Breast epithelium (tissue), 4 donors: ENCODE data around the gene TCTN3. TPM values are rescaled to one million over a fixed set of nuclear protein-coding genes. Genes with fewer than 3 reads are reported as not detected.

Experiments used
- DNase-seq, 2 donors: peaks; one replicate each; pipeline ENCODE4 v3.0.0-alpha.2; 2019; ENCODE audit warnings: low spot score in 2 of 2
- H3K27ac ChIP-seq, 2 donors: fragments of 200-600 bp; sonication (generic) in 1 of 2; one replicate each; pipeline ENCODE4 v1.5.1; 2016 to 2019; ENCODE audit warnings: mild to moderate bottlenecking in 1 of 2
- H3K27me3 ChIP-seq, 2 donors: fragments of 200-600 bp; sonication (generic) in 1 of 2; one replicate each; pipeline versions ENCODE4 v1.5.1 to v1.6.0; 2017 to 2019; ENCODE audit warnings: control low read depth in 1 of 2, mild to moderate bottlenecking in 1 of 2
- H3K36me3 ChIP-seq: fragments of 200-600 bp; one replicate; pipeline ENCODE4 v1.5.1; 2019
- H3K4me1 ChIP-seq, 2 donors: fragments of 200-600 bp; sonication (generic); one replicate each; pipeline ENCODE4 v1.5.1; 2016 to 2019; ENCODE audit warnings: control low read depth in 1 of 2
- H3K4me3 ChIP-seq, 3 donors: fragments of 200-600 bp; sonication (generic); 1 replicate in 2 of 3; 2 replicates in 1 of 3; pipeline ENCODE4 v1.5.1; 2016 to 2019; ENCODE audit warnings: mild to moderate bottlenecking in 3 of 3, moderate library complexity in 2 of 3
- H3K9me3 ChIP-seq, 2 donors: fragments of 200-600 bp; sonication (generic) in 1 of 2; one replicate each; pipeline ENCODE4 v1.5.1; 2016 to 2019; ENCODE audit warnings: control low read depth in 1 of 2
- POLR2A ChIP-seq: fragments of 450-650 bp; IDR thresholded peaks from one replicate; pipeline ENCODE4 v1.6.1; 2016; ENCODE audit warnings: antibody characterized with exemption, mild to moderate bottlenecking, moderate library complexity
- POLR2AphosphoS5 ChIP-seq, 3 donors: sonication (generic); formaldehyde crosslinking; IDR thresholded peaks; one replicate each; pipeline ENCODE4 v1.6.1; 2017; ENCODE audit warnings: antibody characterized with exemption in 3 of 3
- intact Hi-C: fragments of 100-400 bp; cut with DNase I; formaldehyde crosslinking; loops from one replicate; pipeline ENCODE4 v1.15.1; 2023; ENCODE audit warnings: low total_unique reads
- total RNA-seq, 3 donors: library from RNA; depleted of rRNA; stranded (reverse); fragments of >200 nt; gene quantifications; one replicate each; pipeline ENCODE4 v1.1.0, GENCODE V29; 2016
- TF ChIP-seq, protein P1 (sequence below), 3 donors: fragments of 450-650 bp; IDR thresholded peaks; one replicate each; pipeline ENCODE4 v1.5.1; 2016 to 2017; ENCODE audit warnings: antibody characterized with exemption in 3 of 3, mild to moderate bottlenecking in 3 of 3, moderate library complexity in 3 of 3

Gene TCTN3
- total RNA-seq, 3 donors from 2014 or later, result 21.4 to 39.4 (median 38.0) TPM

DNA sequence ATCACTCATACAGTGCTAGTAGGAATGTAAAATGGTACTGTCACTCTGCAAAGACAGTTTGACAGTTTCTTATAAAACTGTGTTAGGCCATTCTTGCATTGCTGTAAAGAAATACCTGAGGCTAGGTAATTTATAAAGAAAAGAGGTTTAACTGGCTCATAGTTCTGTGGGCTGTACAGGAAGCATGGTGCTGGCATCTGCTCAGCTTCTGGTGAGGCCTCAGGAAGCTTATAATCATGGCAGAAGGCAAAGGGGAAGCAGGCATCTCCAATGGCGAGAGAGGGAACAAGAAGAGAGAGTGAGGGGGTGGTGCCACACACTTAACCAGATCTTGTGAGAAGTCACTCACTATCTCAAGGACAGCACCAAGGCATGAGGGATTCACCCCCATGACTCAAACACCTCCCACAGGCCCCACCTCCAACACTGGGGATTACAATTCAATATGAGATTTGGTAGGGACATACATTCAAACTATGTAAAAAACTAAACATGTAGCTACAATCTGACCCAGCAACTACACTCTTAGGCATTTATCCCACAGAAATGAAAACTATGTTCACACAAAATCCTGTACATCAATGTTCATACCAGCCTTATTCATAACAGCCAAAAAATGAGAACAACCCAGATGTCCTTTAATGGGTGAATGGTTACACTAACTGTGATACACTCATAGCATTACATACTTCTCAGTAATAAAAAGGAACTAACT is 42.2 kb downstream of the TCTN3 start:
- Histone ChIP-seq H3K27me3 (no peaks in the 10 kb centered on the region), H3K27ac (no peak overlapping the region), H3K36me3 (no peaks in the 10 kb centered on the region), H3K4me3 (no peak overlapping the region), H3K4me1 (no peaks in the 10 kb centered on the region), H3K9me3 (no peaks in the 10 kb centered on the region)
- intact Hi-C loops, result no loop called here
- TF ChIP-seq, protein P1, sequence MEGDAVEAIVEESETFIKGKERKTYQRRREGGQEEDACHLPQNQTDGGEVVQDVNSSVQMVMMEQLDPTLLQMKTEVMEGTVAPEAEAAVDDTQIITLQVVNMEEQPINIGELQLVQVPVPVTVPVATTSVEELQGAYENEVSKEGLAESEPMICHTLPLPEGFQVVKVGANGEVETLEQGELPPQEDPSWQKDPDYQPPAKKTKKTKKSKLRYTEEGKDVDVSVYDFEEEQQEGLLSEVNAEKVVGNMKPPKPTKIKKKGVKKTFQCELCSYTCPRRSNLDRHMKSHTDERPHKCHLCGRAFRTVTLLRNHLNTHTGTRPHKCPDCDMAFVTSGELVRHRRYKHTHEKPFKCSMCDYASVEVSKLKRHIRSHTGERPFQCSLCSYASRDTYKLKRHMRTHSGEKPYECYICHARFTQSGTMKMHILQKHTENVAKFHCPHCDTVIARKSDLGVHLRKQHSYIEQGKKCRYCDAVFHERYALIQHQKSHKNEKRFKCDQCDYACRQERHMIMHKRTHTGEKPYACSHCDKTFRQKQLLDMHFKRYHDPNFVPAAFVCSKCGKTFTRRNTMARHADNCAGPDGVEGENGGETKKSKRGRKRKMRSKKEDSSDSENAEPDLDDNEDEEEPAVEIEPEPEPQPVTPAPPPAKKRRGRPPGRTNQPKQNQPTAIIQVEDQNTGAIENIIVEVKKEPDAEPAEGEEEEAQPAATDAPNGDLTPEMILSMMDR (IDR thresholded peaks at IDR 0.05), result no peak
- TF ChIP-seq POLR2A, result no peak
- no peak for TF ChIP-seq POLR2AphosphoS5 (IDR thresholded peaks at IDR 0.05)
- DNase-seq, result no peak

DNA sequence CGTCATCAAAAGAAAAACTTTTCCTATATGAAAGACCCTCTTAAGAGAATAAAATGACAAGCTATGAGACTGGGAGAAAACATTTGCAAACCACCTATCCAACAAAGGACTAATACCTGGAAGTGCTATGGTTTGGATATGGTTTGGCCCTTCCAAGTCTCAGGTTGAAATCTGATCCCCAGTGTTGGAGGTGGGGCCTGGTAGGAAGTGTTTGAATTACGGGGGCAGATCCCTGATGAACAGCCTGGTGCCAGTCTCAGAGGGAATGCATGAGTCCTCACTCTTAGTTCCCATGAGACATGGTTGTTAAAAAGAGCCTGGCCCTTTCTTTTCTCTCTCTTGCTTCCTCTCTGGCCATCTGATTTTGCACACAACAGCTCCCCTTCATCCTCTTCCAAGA is 43.5 kb downstream of the TCTN3 start:
- intact Hi-C loops, result no loop called here
- TF ChIP-seq POLR2AphosphoS5 (IDR thresholded peaks at IDR 0.05), result no peak
- TF ChIP-seq, protein P1 (IDR thresholded peaks at IDR 0.05), result no peak
- TF ChIP-seq POLR2A, result no peak
- H3K27me3 ChIP-seq, result no peaks in the 10 kb centered on the region
- no peaks in the 10 kb centered on the region for H3K9me3 ChIP-seq
- DNase-seq, result no peak
- no peaks in the 10 kb centered on the region for H3K36me3 ChIP-seq
- no peak overlapping the region for H3K27ac ChIP-seq
- no peaks in the 10 kb centered on the region for H3K4me1 ChIP-seq
- H3K4me3 ChIP-seq, result no peak overlapping the region

DNA sequence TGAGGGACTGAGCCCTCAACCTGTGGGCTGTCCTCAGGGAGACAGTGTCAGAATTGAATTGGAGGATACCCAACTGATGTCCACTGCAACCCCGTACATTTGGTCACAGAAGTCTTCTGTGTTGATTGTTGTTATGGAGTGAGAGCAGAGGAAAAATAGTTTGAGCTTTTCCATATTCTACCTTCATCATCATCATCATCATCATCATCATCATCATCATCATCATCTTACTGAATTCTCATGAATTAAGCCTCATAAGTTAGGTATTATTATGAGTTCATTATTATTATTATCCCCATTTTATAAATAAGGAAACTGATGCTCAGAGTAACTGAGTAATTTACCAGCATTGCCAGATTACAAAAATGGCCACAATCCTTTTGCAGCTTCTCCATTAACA is 45.6 kb downstream of the TCTN3 start:
- no peaks in the 10 kb centered on the region for H3K36me3 ChIP-seq
- TF ChIP-seq POLR2A (no peak), POLR2AphosphoS5 (IDR thresholded peaks at IDR 0.05) (no peak)
- TF ChIP-seq, protein P1 (IDR thresholded peaks at IDR 0.05), result no peak
- no peak overlapping the region for H3K4me3 ChIP-seq
- no peak overlapping the region for H3K27ac ChIP-seq
- DNase-seq, result no peak
- H3K4me1 ChIP-seq, result no peaks in the 10 kb centered on the region
- no peaks in the 10 kb centered on the region for H3K9me3 ChIP-seq
- intact Hi-C loops, result no loop called here
- H3K27me3 ChIP-seq, result no peaks in the 10 kb centered on the region

DNA sequence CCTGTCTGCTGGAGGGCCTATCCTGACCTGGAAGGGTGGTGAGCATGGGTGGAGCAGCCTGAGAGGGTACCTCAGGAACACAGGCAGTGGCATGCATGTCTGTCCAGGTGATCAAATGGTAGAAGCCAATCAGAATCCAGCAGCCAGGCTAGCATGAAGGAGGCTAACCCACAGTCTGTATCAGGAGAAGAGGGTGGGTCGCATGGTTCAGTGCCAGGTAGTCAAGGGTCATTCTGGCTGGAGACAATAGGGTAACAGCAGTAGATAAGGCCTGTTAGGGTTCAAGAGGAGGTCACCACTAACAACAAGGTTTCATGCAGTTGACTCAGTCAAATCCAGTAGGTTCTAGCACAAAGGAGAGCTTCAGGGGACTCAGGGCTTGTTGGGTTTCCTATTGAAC is 47.6 kb downstream of the TCTN3 start:
- intact Hi-C loops, result no loop called here

DNA sequence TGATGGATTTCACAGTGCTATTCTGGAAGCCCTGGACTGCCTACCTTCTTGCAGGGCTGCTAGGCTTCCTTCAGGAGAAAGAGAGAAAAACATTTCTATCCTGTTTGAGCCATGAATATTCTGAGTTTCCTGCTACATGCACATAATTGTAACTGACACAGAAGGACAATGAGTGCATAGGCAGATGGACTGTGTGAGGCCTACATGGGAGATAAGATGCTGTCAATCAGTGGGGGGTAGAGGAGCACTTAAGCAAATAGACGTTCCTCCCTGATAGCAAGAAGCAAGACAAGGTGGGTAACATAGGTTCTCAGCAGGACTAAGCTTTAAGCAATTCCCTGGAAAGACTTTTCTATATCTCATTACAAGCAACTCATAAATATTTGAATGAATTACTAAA is 48.8 kb downstream of the TCTN3 start:
- TF ChIP-seq POLR2A (no peak), POLR2AphosphoS5 (IDR thresholded peaks at IDR 0.05) (no peak)
- Histone ChIP-seq H3K27ac (no peak overlapping the region), H3K4me1 (no peaks in the 10 kb centered on the region), H3K27me3 (no peaks in the 10 kb centered on the region), H3K4me3 (no peak overlapping the region), H3K36me3 (no peaks in the 10 kb centered on the region), H3K9me3 (no peaks in the 10 kb centered on the region)
- DNase-seq, result no peak
- intact Hi-C loops, result no loop called here

More for the DNA sequence above, 47.6 kb downstream of the TCTN3 start:
- Histone ChIP-seq H3K27ac (no peak overlapping the region), H3K4me3 (no peak overlapping the region), H3K36me3 (no peaks in the 10 kb centered on the region), H3K27me3 (no peaks in the 10 kb centered on the region), H3K4me1 (no peaks in the 10 kb centered on the region), H3K9me3 (no peaks in the 10 kb centered on the region)
- no peak for TF ChIP-seq POLR2A
- TF ChIP-seq, protein P1 (IDR thresholded peaks at IDR 0.05), result no peak
- TF ChIP-seq POLR2AphosphoS5 (IDR thresholded peaks at IDR 0.05), result no peak
- no peak for DNase-seq
